BLaER1 (cell line): Measurements from ENCODE around the gene FRMD4A.
"Not testable (repeated sequence)": the region's sequence is repeated elsewhere in the genome, so short reads cannot be mapped to it uniquely, and the experiment has no call there.

ENCODE experiments used
- H3K27ac ChIP-seq: shearing (Covaris generic); formaldehyde crosslinking; 2 replicates; pipeline ENCODE4 v1.8.1; 2022
- H3K27me3 ChIP-seq: shearing (Covaris generic); formaldehyde crosslinking; 2 replicates; pipeline ENCODE4 v1.8.1; 2022
- H3K36me3 ChIP-seq: shearing (Covaris generic); formaldehyde crosslinking; 2 replicates; pipeline ENCODE4 v1.8.1; 2022
- H3K4me1 ChIP-seq: shearing (Covaris generic); formaldehyde crosslinking; 2 replicates; pipeline ENCODE4 v1.8.1; 2022
- H3K4me2 ChIP-seq: shearing (Covaris generic); formaldehyde crosslinking; 2 replicates; pipeline ENCODE4 v1.8.1; 2022
- H3K4me3 ChIP-seq: shearing (Covaris generic); formaldehyde crosslinking; 2 replicates; pipeline ENCODE4 v1.8.1; 2022
- H3K9ac ChIP-seq: shearing (Covaris generic); formaldehyde crosslinking; 2 replicates; pipeline ENCODE4 v1.8.1; 2022
- H3K9me3 ChIP-seq: shearing (Covaris generic); formaldehyde crosslinking; 2 replicates; pipeline ENCODE4 v1.8.1; 2022
- H4K20me1 ChIP-seq: shearing (Covaris generic); formaldehyde crosslinking; 2 replicates; pipeline ENCODE4 v1.8.1; 2022
- Cebpa-rat ChIP-seq: shearing (Covaris generic); IDR thresholded peaks from 2 replicates; pipeline ENCODE4 v1.8.1; 2022

Gene FRMD4A

GRCh38 chr10:13930120-13930519, 400.6 kb downstream of the FRMD4A start:
- no peak overlapping the region for H3K4me2 ChIP-seq
- no peaks in the 10 kb centered on the region for H4K20me1 ChIP-seq
- H3K27me3 ChIP-seq, result no peaks in the 10 kb centered on the region

GRCh38 chr10:13928451-13928850, 402.3 kb downstream of the FRMD4A start:
- no peaks in the 10 kb centered on the region for H3K9me3 ChIP-seq
- no peaks in the 10 kb centered on the region for H4K20me1 ChIP-seq
- no peaks in the 10 kb centered on the region for H3K27me3 ChIP-seq
- no peak overlapping the region for H3K4me2 ChIP-seq
- no peak overlapping the region for H3K27ac ChIP-seq
- no peaks in the 10 kb centered on the region for H3K36me3 ChIP-seq
- H3K9ac ChIP-seq, result no peak overlapping the region
- H3K4me1 ChIP-seq, result peaks cover 8% of the 10 kb centered on the region
- H3K4me3 ChIP-seq, result no peak overlapping the region
- no peak for TF ChIP-seq Cebpa-rat

More at GRCh38 chr10:13930120-13930519, 400.6 kb downstream of the FRMD4A start:
- Histone ChIP-seq H3K9ac (no peak overlapping the region), H3K27ac (no peak overlapping the region), H3K4me1 (peaks cover 15% of the 10 kb centered on the region), H3K36me3 (no peaks in the 10 kb centered on the region), H3K9me3 (no peaks in the 10 kb centered on the region), H3K4me3 (no peak overlapping the region)
- TF ChIP-seq Cebpa-rat, result no peak

GRCh38 chr10:13925971-13926780, 404.5 kb downstream of the FRMD4A start:
- no peak overlapping the region for H3K9ac ChIP-seq
- TF ChIP-seq Cebpa-rat, result no peak
- H3K27me3 ChIP-seq, result no peaks in the 10 kb centered on the region
- H3K27ac ChIP-seq, result no peak overlapping the region
- no peaks in the 10 kb centered on the region for H3K9me3 ChIP-seq
- no peak overlapping the region for H3K4me2 ChIP-seq
- no peak overlapping the region for H3K4me3 ChIP-seq
- H3K36me3 ChIP-seq, result no peaks in the 10 kb centered on the region
- H4K20me1 ChIP-seq, result no peaks in the 10 kb centered on the region
- H3K4me1 ChIP-seq, result no peaks in the 10 kb centered on the region

- Histone ChIP-seq H3K27me3 (no peaks in the 10 kb centered on the region), H3K27ac (no peak overlapping the region), H3K4me2 (no peak overlapping the region), H3K4me3 (no peak overlapping the region), H3K9ac (no peak overlapping the region), H3K36me3 (no peaks in the 10 kb centered on the region), H3K4me1 (no peaks in the 10 kb centered on the region), H4K20me1 (no peaks in the 10 kb centered on the region), H3K9me3 (no peaks in the 10 kb centered on the region)
- no peak for TF ChIP-seq Cebpa-rat
These were observed 406.5 kb downstream of the FRMD4A start for GRCh38 chr10:13924040-13924725.

- Histone ChIP-seq H3K4me3 (no peak overlapping the region), H3K9ac (no peak overlapping the region), H3K4me2 (no peak overlapping the region), H3K4me1 (no peaks in the 10 kb centered on the region), H3K27me3 (no peaks in the 10 kb centered on the region), H3K36me3 (no peaks in the 10 kb centered on the region), H3K27ac (no peak overlapping the region), H3K9me3 (no peaks in the 10 kb centered on the region), H4K20me1 (no peaks in the 10 kb centered on the region)
- TF ChIP-seq Cebpa-rat, result no peak
These were observed 408.1 kb downstream of the FRMD4A start for GRCh38 chr10:13922586-13922985.

- no peaks in the 10 kb centered on the region for H3K36me3 ChIP-seq
- no peak for TF ChIP-seq Cebpa-rat
These were observed 408.8 kb downstream of the FRMD4A start for GRCh38 chr10:13921941-13922340.

GRCh38 chr10:13921131-13921530, 409.6 kb downstream of the FRMD4A start:
- not testable (repeated sequence) for H3K27me3 ChIP-seq, H4K20me1 ChIP-seq, H3K4me3 ChIP-seq, H3K9me3 ChIP-seq, H3K4me2 ChIP-seq, H3K36me3 ChIP-seq, H3K9ac ChIP-seq, H3K4me1 ChIP-seq, H3K27ac ChIP-seq

More at GRCh38 chr10:13921941-13922340, 408.8 kb downstream of the FRMD4A start:
- no peak overlapping the region for H3K4me3 ChIP-seq
- H3K27me3 ChIP-seq, result no peaks in the 10 kb centered on the region
- H4K20me1 ChIP-seq, result no peaks in the 10 kb centered on the region
- H3K4me1 ChIP-seq, result no peaks in the 10 kb centered on the region
- H3K4me2 ChIP-seq, result no peak overlapping the region
- no peak overlapping the region for H3K9ac ChIP-seq
- no peak overlapping the region for H3K27ac ChIP-seq
- no peaks in the 10 kb centered on the region for H3K9me3 ChIP-seq

GRCh38 chr10:13920465-13920864, 410.3 kb downstream of the FRMD4A start:
- H3K9me3 ChIP-seq, result no peaks in the 10 kb centered on the region
- H3K4me3 ChIP-seq, result no peak overlapping the region
- no peak overlapping the region for H3K27ac ChIP-seq
- H3K4me1 ChIP-seq, result no peaks in the 10 kb centered on the region
- no peaks in the 10 kb centered on the region for H3K36me3 ChIP-seq
- no peak overlapping the region for H3K9ac ChIP-seq
- H4K20me1 ChIP-seq, result no peaks in the 10 kb centered on the region
- H3K27me3 ChIP-seq, result no peaks in the 10 kb centered on the region
- TF ChIP-seq Cebpa-rat, result no peak
- no peak overlapping the region for H3K4me2 ChIP-seq

- H3K9ac ChIP-seq, result no peak overlapping the region
- no peaks in the 10 kb centered on the region for H3K36me3 ChIP-seq
- H3K9me3 ChIP-seq, result no peaks in the 10 kb centered on the region
- no peak overlapping the region for H3K27ac ChIP-seq
- H3K4me1 ChIP-seq, result no peaks in the 10 kb centered on the region
- H3K27me3 ChIP-seq, result no peaks in the 10 kb centered on the region
- no peak overlapping the region for H3K4me3 ChIP-seq
- no peak overlapping the region for H3K4me2 ChIP-seq
- no peak for TF ChIP-seq Cebpa-rat
- no peaks in the 10 kb centered on the region for H4K20me1 ChIP-seq
These were observed 410.7 kb downstream of the FRMD4A start for GRCh38 chr10:13920031-13920430.

GRCh38 chr10:13917791-13918190, 412.9 kb downstream of the FRMD4A start:
- Histone ChIP-seq H3K27ac (no peak overlapping the region), H3K9me3 (no peaks in the 10 kb centered on the region), H3K27me3 (no peaks in the 10 kb centered on the region), H3K9ac (no peak overlapping the region), H4K20me1 (no peaks in the 10 kb centered on the region), H3K36me3 (no peaks in the 10 kb centered on the region), H3K4me3 (no peak overlapping the region), H3K4me2 (no peak overlapping the region), H3K4me1 (peaks cover 14% of the 10 kb centered on the region)
- no peak for TF ChIP-seq Cebpa-rat
